Fibroblast of villous mesenchyme (primary cell): ENCODE measurements around the gene DYRK1A. TPM values are rescaled to one million over a fixed set of nuclear protein-coding genes. Genes with fewer than 3 reads are reported as not detected.
A peak's percentile ranks its signal among the peaks of the same experiment; 100 is the strongest.

ENCODE experiments used
- DNase-seq: peaks from one replicate; pipeline ENCODE4 v3.0.0-alpha.2; 2010; ENCODE audit warnings: low read depth
- H3K4me3 ChIP-seq: 2 replicates; pipeline ENCODE4 v1.5.1; 2011; ENCODE audit warnings: low read depth, mild to moderate bottlenecking, low read length
- total RNA-seq: library from RNA; depleted of rRNA; stranded (reverse); fragments of >200 nt; gene quantifications from 2 replicates; pipeline ENCODE4 v1.2.3, GENCODE V29; 2012
- TF ChIP-seq, protein P1 (sequence below): IDR thresholded peaks from 2 replicates; pipeline ENCODE4 v1.5.1; 2012; ENCODE audit warnings: low read depth, mild to moderate bottlenecking, low read length; ENCODE audit not compliant: insufficient read depth

DYRK1A gene
- total RNA-seq, 1 donor = 77.7 TPM

- no peak for DNase-seq
Observed at GRCh38 chr21:37530901-37531351, 164.4 kb downstream of the DYRK1A start.

GRCh38 chr21:37531431-37531932 lies 164.9 kb downstream of the DYRK1A start:
- DNase-seq = no peak
- H3K4me3 ChIP-seq = no peak overlapping the region
- TF ChIP-seq, protein P1, sequence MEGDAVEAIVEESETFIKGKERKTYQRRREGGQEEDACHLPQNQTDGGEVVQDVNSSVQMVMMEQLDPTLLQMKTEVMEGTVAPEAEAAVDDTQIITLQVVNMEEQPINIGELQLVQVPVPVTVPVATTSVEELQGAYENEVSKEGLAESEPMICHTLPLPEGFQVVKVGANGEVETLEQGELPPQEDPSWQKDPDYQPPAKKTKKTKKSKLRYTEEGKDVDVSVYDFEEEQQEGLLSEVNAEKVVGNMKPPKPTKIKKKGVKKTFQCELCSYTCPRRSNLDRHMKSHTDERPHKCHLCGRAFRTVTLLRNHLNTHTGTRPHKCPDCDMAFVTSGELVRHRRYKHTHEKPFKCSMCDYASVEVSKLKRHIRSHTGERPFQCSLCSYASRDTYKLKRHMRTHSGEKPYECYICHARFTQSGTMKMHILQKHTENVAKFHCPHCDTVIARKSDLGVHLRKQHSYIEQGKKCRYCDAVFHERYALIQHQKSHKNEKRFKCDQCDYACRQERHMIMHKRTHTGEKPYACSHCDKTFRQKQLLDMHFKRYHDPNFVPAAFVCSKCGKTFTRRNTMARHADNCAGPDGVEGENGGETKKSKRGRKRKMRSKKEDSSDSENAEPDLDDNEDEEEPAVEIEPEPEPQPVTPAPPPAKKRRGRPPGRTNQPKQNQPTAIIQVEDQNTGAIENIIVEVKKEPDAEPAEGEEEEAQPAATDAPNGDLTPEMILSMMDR = no peak

More at GRCh38 chr21:37530901-37531351, 164.4 kb downstream of the DYRK1A start:
- TF ChIP-seq, protein P1 = no peak
- no peak overlapping the region for H3K4me3 ChIP-seq

DNA sequence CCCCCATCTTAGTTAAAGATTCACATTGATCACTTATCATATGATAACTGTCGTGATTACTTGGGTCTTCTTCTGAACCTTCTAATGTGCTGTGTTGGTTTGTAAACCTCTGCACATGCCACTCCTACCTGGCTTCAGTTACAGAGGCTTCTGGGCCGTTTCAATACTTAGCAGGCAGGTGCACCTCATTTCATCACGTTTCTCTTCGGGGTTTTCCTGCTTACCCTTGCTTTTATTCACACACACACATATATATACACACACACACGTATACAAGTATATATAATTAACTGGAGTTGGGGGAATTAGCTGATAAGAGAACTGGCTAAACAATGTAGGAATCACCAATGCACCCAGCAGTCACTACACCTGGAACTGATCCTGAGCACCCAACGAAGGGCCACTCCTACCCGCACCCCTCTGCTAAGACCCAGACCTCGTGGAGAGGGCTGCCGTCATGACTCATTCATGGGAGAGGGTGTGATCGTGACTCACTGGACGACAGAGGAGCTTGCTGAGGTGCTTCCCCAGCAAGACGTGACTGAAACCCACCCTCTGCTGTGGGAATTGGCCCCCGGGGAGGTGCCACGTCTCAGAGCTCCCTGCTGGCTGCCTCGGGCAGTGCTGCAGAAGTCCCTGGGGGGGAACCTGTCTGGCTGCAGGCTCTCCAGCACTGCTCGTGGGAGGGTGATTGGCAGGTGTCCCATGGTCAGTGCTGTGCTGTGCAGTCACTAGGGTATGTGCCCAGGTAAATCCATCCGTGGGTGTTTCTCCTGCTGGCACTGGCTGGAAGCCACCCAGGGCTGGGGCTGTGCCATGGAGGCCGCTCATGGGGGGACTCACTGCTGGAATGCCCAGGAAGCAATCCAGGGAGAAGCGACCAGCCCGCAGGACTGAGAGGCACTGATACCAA lies 166.6 kb downstream of the DYRK1A start:
- H3K4me3 ChIP-seq = no peak overlapping the region
- TF ChIP-seq, protein P1 = no peak
- DNase-seq = peak; percentile 51

GRCh38 chr21:37534431-37534830 lies 167.9 kb downstream of the DYRK1A start:
- no peak overlapping the region for H3K4me3 ChIP-seq
- no peak for DNase-seq
- TF ChIP-seq, protein P1 = no peak

DNA sequence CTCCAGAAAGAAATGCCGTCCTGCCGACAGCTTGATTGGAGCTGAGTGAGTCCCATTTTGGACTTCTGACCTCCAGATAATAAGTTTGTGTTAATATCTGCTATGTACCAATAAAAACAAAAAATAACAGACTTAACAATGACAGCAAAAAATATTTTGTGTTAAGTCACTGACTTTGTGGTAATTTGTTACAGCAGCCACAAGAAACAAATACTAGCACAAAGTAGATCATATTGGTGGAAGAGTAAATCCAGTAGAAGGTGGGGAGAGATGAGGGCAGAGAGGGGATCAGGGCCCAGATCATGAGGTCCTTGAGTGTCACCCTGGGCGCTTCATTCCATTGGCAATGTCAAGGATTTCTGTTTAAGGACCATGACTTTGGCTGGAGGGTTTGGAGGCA lies 168.6 kb downstream of the DYRK1A start:
- no peak for DNase-seq
- no peak overlapping the region for H3K4me3 ChIP-seq
- TF ChIP-seq, protein P1 = no peak

DNA sequence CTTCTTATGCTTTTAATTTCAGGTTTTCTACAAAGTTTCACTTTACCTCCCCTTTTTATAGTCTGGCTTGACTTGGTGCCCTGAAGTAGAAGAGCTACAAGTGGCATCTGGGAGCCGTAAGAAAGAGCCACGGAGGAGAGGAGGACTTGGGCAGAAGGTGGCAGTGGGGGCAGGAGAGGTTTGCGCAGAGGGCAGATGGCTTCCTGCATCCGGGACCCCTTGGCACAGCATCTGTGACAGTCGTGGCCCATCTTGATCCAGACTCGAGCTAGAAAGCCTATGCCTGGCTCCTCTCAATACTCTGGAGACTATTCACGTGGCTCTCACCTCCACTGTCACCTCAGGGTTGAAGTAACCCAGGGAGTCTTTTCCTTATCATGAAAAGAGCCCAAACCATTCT lies 169.1 kb downstream of the DYRK1A start:
- DNase-seq = no peak
- H3K4me3 ChIP-seq = no peak overlapping the region
- TF ChIP-seq, protein P1 = no peak
